DLD1 (cell line): ENCODE results near the gene GJC3.
"Not testable (repeated sequence)": the region's sequence is repeated elsewhere in the genome, so short reads cannot be mapped to it uniquely, and the experiment has no call there.

Experiments
- in situ Hi-C: cut with HindIII; loops from 2 replicates; pipeline ENCODE4 v1.10.0; 2017; ENCODE audit warnings: low sequenced_read_pairs

GJC3 gene

DNA sequence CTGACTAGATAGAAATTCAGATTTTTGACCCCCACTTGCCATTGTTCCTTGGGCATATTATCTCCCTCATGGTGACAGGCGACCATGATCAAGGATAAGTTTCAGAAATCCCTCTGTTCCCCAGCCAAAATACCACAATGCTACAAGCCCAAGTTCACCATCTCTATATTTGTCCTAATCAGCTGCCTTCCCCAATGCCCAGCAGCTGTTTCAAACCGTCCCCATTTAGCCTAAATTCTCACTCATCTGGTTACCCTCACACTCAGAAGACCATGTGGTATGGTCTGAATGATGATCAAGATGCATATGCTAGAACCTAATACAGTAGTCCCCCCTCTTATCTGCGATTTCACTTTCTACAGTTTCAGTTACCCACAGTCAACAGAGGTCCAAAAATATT is 956 bp upstream of the GJC3 start:
- in situ Hi-C loops = no loop called here

DNA sequence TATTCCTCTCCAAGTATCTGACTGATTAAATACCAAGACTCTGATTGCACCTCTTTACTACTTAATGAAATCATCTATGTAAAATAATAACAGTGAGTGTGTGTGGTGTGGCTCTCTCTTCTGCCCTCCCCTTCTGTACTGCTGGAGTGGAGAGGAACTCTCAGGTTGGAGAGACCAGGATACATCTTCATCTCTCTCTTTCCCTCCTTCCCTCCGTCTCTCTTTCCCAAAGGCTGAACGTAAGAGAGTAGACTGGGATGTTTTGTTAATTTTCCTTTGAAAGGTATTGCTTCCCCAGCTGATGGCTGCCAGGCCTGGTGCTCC is 272 bp upstream of the GJC3 start:
- in situ Hi-C loops = loop anchor here (10.0 kb wide), 1 partner anchor 65 kb away; no protein-coding TSS in a partner anchor

DNA sequence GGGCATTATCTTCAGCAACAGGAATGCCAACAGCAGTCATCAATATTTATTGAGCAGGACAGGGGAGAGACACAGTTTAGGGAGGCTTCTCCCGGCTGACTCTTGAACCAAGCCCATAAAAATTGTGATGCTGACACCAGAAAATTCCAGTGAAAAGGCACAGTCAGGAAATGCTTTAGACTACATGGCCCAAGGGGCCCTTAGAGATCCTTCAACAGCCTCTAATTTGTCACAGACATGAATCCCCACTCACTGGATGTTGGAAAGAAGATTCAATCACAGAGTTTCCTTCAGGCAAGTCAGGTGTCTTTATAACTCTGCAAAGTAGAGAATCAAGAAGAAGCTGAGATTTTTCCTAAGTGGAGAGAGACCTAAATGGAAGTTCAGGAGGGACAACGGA is 1.2 kb downstream of the GJC3 start:
- in situ Hi-C loops = loop anchor here (10.0 kb wide), 1 partner anchor 67 kb away; no protein-coding TSS in a partner anchor

DNA sequence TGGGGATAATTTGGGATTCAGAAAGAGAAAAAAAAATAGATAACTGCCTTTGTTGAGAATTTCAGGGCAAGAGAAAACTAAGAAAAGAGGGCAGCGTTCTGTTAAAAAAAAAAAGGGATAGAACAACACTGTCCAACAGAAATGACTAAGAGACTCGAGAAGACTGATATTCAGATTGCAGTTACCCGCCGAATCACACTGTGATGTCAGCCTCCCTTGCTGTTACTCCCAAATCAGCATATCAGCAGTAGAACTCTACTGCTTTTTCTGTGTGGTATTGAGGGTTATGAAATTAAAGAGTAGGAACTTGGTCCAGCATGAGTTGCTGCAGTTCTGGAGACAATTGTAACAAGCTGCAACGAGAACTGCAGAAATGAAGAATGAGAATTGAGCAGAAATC is 1.9 kb downstream of the GJC3 start:
- in situ Hi-C loops = loop anchor here (10.0 kb wide), 1 partner anchor 67 kb away; no protein-coding TSS in a partner anchor

DNA sequence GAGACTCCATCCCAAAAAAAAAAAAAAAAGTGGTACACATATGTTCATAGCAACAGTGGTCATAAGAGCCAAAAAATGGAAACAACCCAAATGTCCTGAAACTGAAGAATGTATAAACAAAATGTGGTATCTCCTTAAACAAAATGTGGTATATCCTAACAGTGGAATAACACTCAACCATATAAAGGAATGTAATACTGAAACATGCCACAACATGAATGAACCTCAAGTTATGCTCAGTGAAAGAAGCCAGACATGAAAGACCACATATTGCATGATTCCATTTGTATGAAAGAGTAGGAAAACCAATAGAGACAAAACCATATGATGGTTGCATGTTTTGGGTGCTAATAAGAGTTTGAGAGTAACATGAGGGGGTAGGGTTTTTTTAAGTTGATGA is 3.1 kb downstream of the GJC3 start:
- in situ Hi-C loops = loop anchor here (10.0 kb wide), 1 partner anchor 68 kb away; no protein-coding TSS in a partner anchor

DNA sequence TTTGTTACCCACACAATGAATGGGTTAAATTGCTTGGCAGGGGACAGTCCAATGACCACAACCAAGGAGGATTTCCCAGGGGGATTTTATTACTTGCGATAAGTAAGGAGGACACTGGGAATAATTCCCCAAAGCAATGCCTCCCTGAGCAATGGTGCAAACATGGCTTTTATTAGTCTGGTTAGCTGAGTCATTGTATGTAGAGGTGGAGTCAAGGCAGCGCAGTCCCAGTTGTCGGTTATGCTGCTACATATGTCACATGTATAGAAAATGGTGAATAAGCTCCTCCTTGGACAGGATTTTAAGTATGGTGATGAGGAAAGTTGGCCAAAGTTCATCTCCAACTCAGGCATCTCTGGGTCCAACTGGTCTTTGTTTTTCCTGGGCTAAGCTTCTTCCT is 6.2 kb downstream of the GJC3 start:
- in situ Hi-C loops = loop anchor here (10.0 kb wide), 1 partner anchor 72 kb away; no protein-coding TSS in a partner anchor

DNA sequence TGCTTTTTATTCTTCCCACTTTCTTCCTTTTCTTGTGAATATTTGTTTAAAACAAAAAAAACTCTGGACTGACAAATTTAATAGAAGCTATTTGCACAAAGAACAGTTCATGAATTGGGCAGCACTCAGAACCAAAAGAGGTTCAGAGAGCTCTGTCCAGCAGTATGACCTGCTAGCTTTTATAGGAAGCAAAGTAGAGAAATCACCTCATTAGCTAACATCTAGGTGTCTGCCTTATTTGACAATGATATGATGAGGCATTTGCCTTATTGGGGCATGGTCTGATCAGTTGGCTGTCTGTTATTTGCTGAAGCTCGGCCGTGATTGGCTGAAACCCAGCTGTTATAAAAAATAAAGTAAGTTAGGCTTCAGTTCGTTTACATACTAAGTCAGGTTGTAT is 9.3 kb downstream of the GJC3 start:
- in situ Hi-C loops = loop anchor here (10.0 kb wide), 1 partner anchor 75 kb away; no protein-coding TSS in a partner anchor

DNA sequence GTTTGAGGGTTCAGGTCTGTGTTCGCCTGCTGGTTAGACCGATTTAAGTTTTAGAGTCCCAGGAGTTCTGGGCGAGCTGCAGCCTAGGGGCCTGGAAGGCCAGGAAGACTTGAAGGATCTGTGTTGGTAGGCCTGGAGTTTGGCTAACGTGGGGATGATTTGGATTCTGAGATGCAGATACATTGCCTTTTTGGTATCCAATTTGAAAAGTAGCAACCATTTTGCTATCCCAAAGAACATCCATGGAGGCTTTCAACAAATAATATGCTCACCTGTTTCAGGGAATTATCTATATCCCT is 9.7 kb downstream of the GJC3 start:
- in situ Hi-C loops = loop anchor here (10.0 kb wide), 1 partner anchor 75 kb away; no protein-coding TSS in a partner anchor

DNA sequence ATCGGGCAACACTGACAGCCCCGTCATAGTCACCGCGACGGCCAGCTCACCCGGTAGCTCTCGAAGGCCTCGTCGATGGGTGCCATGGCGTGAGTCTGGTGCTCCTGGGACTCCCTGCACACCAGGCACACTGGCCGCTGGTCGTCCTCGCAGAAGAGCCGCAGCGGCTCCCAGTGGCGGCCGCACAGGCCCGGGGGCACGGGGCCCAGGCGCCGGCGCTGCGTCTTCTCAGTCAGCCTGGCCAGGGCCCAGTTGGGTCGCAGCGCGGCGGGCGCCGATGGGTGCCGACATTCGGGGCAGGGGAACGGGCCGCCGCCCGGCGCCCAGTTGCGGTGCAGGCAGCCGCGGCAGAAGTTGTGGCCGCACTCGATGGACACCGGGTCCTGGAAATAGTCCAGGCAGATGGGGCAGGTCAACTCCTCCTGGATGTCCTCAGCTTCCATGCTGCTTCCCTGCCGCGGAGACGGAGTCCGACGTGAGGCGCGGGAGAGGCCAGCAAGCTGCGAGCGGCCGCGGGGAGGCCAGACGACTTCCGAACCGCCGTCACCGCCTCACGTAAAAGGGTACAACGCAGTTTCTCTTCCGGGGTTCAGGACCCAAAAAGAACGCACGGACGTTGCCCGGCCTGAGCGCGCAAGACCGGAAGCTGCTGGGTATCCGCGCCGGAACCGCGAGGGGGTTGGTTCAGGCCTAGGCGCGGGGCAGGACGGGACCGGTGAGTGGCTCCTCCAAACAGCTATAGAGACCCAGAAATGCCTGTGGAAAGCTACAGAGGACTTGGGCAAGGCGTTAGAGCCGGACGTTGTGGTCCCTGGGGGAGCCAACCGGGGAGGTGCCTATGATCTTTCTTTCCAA is 10.2 kb downstream of the GJC3 start, which contains the start of gene TRIM4:
TSS of gene TRIM4 (minus strand) at position 572 of the 855 bp plus-strand sequence. CDS start at position 443, 129 bp downstream.
- in situ Hi-C loops = no loop called here

DNA sequence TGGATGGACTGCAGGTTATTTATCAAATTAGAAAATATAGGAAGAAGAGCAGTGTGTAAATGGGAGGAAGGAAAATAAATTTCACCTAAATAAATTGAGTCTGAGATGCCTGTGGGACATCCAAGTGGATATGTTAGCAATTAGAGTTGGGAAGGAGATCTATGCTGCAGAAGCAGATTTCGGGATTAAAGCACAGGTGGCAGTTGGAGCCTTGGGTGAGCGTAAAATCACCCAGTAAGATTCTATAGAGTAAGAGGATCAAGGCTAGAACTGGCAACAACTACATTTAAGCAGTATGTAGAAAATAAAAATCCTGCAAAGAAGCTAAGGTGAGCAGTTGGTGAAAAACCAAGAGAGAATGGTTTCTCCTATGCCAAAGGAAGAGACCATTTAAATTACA is 18.4 kb downstream of the GJC3 start:
- in situ Hi-C loops = no loop called here

DNA sequence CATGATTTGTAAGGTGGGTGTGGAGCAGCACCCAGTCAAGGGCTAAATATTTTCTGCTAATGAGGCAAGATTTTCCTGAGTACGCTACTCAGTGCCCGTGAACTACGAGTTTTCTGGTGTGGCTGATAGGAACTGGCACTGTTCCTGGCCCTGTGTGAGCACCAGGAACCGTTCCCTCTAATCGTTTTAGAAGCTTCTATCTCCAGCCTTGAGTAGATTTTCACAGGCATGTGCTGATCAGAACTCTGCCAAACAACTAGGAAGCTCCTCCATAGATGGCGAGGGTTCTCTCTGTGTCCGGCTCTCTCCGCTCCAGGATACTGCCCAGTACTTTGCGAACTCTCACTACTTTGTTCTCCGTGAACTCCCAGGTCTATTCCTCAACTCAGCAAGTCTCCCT is 27.8 kb downstream of the GJC3 start:
- in situ Hi-C loops = no loop called here

DNA sequence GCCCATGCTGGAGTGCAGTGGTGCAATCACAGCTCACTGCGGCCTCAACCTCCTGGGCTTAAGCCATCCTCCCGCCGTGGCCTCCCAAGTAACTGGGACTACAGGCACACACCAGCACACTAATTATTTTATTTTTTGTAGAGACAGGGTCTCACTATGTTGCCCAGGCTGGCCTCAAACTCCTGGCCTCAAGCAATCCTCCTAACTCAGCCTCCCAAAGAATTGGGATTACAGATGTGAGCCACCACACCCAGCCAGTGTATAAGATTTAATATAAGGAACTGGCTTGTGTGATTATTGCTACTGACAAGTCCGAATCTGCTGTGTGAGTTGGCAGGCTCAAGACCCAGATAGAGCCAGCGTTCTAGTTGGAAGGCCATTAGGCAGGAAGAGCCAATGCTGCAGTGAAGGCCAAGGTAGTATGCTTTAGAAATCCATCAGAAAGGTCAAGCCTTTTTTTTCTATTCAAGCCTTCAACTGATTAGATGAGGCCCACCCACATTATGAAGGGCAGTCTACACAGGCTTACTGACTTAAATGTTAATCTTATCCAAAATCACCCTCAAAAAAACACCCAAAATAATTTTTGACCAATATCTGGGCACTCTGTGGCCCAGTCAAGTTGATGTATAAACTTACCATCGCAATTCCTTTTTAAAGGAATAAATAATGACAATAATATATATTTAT is 29.4 kb downstream of the GJC3 start:
- in situ Hi-C loops = no loop called here

DNA sequence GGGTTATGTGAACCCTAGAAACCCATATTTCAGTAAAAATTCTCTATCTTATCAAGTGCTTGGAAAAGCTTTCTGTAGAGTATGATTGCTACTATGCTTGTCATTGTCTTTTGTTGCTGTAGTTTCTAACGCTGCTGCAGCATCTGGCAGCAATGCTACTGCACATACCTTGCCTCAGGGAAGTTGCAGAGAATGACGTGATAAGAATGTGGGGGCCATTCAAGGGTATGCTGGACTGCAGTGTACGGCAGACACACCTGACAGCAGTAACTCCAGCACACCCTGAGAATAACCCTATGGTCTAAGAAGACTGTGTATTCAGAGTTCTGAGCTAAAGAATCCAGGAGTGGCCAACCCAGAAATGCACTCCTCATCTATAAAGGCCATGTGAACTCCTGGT is 30.6 kb downstream of the GJC3 start:
- in situ Hi-C loops = no loop called here

DNA sequence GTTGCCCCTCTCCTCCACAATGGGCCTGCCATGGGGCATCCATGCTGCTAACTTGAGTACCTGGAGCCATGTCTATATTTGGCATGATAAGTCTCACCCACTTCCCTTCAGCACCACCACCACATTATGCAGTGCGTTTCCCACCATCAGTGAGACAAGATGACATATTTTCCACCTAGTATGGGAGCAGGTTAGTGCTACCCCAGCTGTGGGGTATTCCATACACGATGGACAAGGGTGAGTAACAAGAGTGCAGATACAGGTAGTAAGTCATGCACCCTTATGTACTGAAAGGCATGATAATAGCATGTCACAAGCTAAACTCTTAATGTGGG is 31.4 kb downstream of the GJC3 start:
- in situ Hi-C loops = no loop called here

DNA sequence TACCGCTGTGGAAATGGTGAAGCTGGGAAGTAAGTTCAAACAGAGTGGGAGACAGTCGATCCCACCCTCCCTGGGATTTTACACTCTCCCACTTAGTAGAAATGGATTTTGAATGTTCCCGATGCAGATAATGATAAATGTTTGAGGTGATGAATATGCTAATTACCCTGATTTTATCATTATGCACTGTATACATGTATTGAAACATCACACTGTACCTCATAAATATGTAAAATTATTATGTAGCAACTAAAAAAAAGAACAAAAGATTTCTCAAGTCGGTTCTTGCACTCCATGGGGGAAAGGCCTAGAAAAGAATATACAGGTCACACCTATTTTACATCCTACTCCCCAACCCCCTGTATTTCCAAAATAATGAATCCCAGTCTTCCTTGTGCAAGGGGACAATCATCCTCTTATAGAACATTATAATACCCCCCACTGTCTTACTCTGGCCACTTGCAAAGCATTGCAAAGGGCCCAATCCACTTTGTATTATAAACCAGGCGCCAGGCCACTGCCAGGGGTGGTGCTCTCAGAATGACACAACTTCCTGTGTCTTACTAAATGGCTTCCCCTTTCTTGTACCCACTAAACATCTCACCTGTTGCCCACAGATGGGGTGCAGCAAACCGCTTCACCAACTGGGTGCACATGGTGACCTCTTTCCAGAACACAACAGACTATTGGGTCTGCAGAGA is 31.9 kb downstream of the GJC3 start:
- in situ Hi-C loops = no loop called here

DNA sequence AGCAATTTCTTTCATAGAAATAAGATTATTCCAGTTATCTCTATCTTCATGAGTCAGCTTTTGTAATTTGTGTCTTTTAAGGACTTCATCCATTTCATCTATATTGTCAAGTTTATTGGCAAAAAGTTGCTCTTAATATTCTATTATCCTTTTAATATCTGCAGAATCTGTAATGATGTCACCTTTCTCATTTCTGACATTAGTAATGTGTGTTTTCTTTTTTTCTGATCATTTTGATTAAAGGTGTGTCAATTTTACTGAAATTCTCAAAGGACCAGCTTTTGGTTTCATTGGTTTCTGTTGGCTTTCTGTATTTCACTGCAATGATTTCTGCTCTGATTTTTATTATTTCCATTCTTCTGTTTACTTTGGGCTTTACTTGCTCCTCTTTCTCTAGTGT is 34.7 kb downstream of the GJC3 start:
- in situ Hi-C loops = no loop called here

DNA sequence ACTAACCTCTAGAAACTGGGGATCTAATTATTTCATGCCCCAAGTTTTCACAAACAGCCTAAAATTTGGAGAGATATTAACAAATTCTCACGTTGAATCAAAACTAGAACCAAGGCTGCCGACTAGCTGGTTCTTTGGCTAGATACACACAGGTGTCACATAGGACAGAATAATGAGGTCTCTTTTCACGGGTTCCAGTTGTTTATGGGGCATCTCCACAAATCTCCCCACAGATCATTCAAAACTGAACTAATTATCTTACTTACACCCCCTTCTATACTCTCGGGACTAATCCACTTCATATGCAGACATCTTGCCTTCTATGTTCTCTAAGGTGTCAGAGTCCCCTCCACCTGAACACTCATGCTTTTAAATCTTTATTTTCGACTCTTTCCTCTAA is 36.1 kb downstream of the GJC3 start:
- in situ Hi-C loops = no loop called here

DNA sequence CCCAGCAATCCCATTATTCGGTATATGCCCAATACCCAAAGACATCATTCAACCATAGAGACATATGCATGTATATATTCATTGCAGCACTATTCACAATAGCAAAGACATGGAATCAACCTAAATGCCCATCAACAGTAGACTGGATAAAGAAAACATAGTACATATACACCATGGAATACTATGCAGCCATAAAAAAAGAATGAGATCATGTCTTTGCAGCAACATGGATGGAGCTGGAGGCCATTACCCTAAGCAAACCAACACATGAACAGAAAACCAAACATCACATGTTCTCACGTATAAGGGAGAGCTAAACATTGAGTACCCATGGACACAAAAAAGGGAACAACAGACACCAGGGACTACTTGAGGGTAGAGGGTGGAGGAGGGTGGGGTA is 39.1 kb downstream of the GJC3 start:
- in situ Hi-C loops = not testable (repeated sequence)

DNA sequence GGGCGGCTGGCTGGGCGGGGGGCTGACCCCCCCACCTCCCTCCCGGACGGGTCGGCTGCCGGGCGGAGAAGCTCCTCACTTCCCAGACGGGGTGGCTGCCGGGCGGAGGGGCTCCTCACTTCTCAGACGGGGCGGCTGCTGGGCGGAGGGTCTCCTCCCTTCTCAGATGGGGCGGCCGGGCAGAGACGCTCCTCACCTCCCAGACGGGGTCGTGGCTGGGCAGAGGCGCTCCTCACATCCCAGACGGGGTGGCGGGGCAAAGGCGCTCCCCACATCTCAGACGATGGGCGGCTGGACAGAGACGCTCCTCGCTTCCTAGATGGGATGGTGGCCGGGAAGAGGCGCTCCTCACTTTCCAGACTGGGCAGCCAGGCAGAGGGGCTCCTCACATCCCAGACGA is 41.1 kb downstream of the GJC3 start:
- in situ Hi-C loops = not testable (repeated sequence)

DNA sequence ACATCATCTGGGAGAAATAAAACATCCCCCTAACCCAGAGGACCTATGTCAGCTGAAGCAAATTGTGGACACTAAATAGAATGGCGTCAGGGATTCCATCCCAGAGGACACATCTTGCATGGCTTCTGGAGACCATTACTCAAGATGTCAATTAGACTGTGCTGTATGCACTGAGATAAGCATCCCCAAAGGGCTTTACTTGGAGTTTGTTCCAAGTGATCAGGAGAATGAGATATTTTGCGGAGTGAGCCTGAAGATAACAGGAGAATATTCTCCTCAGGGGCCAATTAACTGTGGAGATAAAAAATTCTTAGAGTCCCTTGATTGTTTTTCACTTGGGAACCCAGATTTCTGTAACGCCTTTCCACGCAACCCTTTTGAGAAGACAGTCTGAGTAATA is 48.0 kb downstream of the GJC3 start:
- in situ Hi-C loops = loop anchor here (5.0 kb wide), 1 partner anchor 34 kb away; no protein-coding TSS in a partner anchor

DNA sequence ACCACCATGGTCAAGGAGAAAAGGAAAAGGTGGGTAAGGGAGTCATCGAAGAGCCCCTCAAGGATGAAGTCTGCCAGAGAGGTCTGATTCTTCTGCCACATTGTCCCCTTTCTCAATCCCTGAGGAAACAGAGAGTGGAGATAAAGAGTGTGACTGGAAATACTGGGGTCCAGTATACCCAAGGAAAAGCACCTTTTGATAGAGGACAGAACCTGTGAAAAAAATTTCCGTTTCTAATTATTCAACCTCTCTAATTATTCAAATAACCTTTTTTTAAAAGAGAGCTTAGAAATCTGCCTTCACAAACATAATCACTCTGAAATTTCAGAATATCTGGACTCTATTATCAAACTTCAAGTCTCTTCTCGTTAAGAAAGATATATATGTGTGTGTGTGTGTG is 52.5 kb downstream of the GJC3 start, which contains the start of gene OR2AE1:
TSS of gene OR2AE1 (minus strand) at position 101 of the 400 bp plus-strand sequence. CDS start at position 101, 0 bp downstream.
- in situ Hi-C loops = no loop called here
